GDM1 (cell line): Measurements from ENCODE around the gene DNPH1.

Source experiments
- DNase-seq: peaks from one replicate; lab custom pipeline; 2025; lab: John Stamatoyannopoulos, UW

DNPH1 gene

GRCh38 chr6:43211955-43212354 is 17.3 kb downstream of the DNPH1 start:
- no peak for DNase-seq

GRCh38 chr6:43207286-43207685 is 22.0 kb downstream of the DNPH1 start:
- no peak for DNase-seq

GRCh38 chr6:43205849-43206248 is 23.4 kb downstream of the DNPH1 start:
- DNase-seq: no peak

- DNase-seq: no peak
These were observed 24.8 kb downstream of the DNPH1 start for GRCh38 chr6:43204271-43205105.

- DNase-seq: no peak
These were observed 25.6 kb downstream of the DNPH1 start for GRCh38 chr6:43203718-43204095.

- DNase-seq: no peak
These were observed 26.1 kb downstream of the DNPH1 start for GRCh38 chr6:43203029-43203717.

GRCh38 chr6:43202451-43202850 is 26.8 kb downstream of the DNPH1 start:
- DNase-seq: no peak

- DNase-seq: no peak
These were observed 28.7 kb downstream of the DNPH1 start for GRCh38 chr6:43200541-43200940.

- DNase-seq: no peak
These were observed 29.4 kb downstream of the DNPH1 start for GRCh38 chr6:43199912-43200311.

- DNase-seq: no peak
These were observed 32.9 kb downstream of the DNPH1 start for GRCh38 chr6:43196337-43196736.

GRCh38 chr6:43193929-43194328 is 35.4 kb downstream of the DNPH1 start:
- no peak for DNase-seq

GRCh38 chr6:43192911-43193310 is 36.4 kb downstream of the DNPH1 start:
- no peak for DNase-seq

GRCh38 chr6:43189776-43190304 is 39.4 kb downstream of the DNPH1 start:
- no peak for DNase-seq

GRCh38 chr6:43188426-43188825 is 40.9 kb downstream of the DNPH1 start:
- no peak for DNase-seq

- DNase-seq: no peak
These were observed 41.5 kb downstream of the DNPH1 start for GRCh38 chr6:43187821-43188220.

- DNase-seq: no peak
These were observed 42.6 kb downstream of the DNPH1 start for GRCh38 chr6:43186706-43187105.

GRCh38 chr6:43186019-43186418 is 43.3 kb downstream of the DNPH1 start:
- no peak for DNase-seq

- no peak for DNase-seq
These were observed 43.8 kb downstream of the DNPH1 start for GRCh38 chr6:43185391-43185985.

GRCh38 chr6:43184268-43184985 is 44.9 kb downstream of the DNPH1 start:
- no peak for DNase-seq

GRCh38 chr6:43183441-43183840 is 45.8 kb downstream of the DNPH1 start:
- no peak for DNase-seq

GRCh38 chr6:43181942-43182860 is 47.1 kb downstream of the DNPH1 start, which contains the start of gene CUL9:
Gene CUL9, plus strand, starts transcription at chr6:43182196. Its CDS starts 2,115 bp downstream, at chr6:43184311.
- DNase-seq: peak; percentile 81
